ENCODE data around the gene TPD52L1.

TPD52L1 gene

GRCh38 chr6:125285353-125285752 lies 131.8 kb downstream of the TPD52L1 start:
- Histone ChIP-seq H3K4me1 (ENCODE audit: control insufficient read depth in 1 of 2, insufficient read depth in 1 of 2, low read depth in 1 of 2, low read length in 1 of 2) (no peaks in the 10 kb centered on the region), H3K9me3 (no peaks in the 10 kb centered on the region), H3K27ac (no peak overlapping the region), H3K4me3 (ENCODE audit: low read depth in 1 of 2, low read length in 1 of 2) (no peak overlapping the region), H3K36me3 (peaks cover 3% of the 10 kb centered on the region), H3K27me3 (no peaks in the 10 kb centered on the region)
- TF ChIP-seq CTCF (IDR thresholded peaks at IDR 0.05), result no peak

DNA sequence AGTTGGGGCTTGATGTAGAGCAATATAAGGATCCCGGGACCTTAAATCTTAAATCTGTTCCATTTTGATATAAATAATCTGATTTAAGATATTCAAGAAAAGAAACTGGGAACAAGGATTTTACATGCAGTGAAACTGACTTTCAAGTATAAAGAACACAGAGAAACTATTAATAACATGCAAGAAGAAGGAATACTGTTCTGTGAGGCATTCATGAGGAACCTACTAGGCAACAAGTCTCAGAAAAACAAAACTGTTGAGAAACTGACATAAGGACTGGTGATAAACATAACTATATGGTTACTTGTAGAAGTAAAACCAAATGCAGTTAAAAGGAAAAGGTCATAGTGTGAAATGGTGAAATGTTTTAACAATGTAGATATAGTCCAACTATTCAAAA lies 132.4 kb downstream of the TPD52L1 start:
- Histone ChIP-seq H3K4me3 (ENCODE audit: low read depth in 1 of 2, low read length in 1 of 2) (no peak overlapping the region), H3K36me3 (no peaks in the 10 kb centered on the region), H3K27ac (no peak overlapping the region), H3K9me3 (no peaks in the 10 kb centered on the region), H3K27me3 (no peaks in the 10 kb centered on the region), H3K4me1 (ENCODE audit: control insufficient read depth in 1 of 2, insufficient read depth in 1 of 2, low read depth in 1 of 2, low read length in 1 of 2) (no peaks in the 10 kb centered on the region)
- TF ChIP-seq CTCF (IDR thresholded peaks at IDR 0.05), result no peak

DNA sequence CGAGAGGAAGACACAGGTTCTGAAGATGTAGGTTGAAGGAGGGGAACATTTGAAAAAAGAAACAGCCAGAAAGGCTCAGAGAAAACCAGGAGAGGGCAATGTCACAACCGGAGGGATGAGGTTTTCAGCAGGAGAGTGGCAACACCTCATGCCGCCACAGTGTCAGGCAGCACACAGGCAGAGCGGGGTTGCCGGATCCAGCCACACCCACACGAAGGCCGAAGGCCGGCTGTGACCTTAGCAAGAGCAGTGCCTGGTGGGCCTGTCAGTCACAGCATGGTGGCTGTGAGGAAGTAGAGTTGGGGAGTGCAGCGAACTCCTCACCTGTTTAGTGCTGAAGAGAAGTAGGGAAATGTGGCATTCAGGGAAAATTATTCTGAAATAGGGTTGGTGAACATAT lies 134.1 kb downstream of the TPD52L1 start:
- H3K9me3 ChIP-seq, result no peaks in the 10 kb centered on the region
- H3K36me3 ChIP-seq, result peaks cover 11% of the 10 kb centered on the region
- H3K27ac ChIP-seq, result no peak overlapping the region
- no peak for TF ChIP-seq CTCF (IDR thresholded peaks at IDR 0.05)
- no peaks in the 10 kb centered on the region for H3K4me1 ChIP-seq (ENCODE audit: control insufficient read depth in 1 of 2, insufficient read depth in 1 of 2, low read depth in 1 of 2, low read length in 1 of 2)
- no peaks in the 10 kb centered on the region for H3K27me3 ChIP-seq
- no peak overlapping the region for H3K4me3 ChIP-seq (ENCODE audit: low read depth in 1 of 2, low read length in 1 of 2)

GRCh38 chr6:125293587-125293986 lies 140.0 kb downstream of the TPD52L1 start:
- no peak for TF ChIP-seq CTCF (IDR thresholded peaks at IDR 0.05)
- Histone ChIP-seq H3K27ac (no peak overlapping the region), H3K36me3 (peaks cover 43% of the 10 kb centered on the region)

GRCh38 chr6:125294036-125294435 lies 140.5 kb downstream of the TPD52L1 start:
- Histone ChIP-seq H3K9me3 (no peaks in the 10 kb centered on the region), H3K4me3 (ENCODE audit: low read depth in 1 of 2, low read length in 1 of 2) (no peak overlapping the region), H3K4me1 (ENCODE audit: control insufficient read depth in 1 of 2, insufficient read depth in 1 of 2, low read depth in 1 of 2, low read length in 1 of 2) (no peaks in the 10 kb centered on the region), H3K27ac (no peak overlapping the region), H3K36me3 (peaks cover 43% of the 10 kb centered on the region), H3K27me3 (no peaks in the 10 kb centered on the region)
- no peak for TF ChIP-seq CTCF (IDR thresholded peaks at IDR 0.05)

More at GRCh38 chr6:125293587-125293986, 140.0 kb downstream of the TPD52L1 start:
- Histone ChIP-seq H3K4me3 (ENCODE audit: low read depth in 1 of 2, low read length in 1 of 2) (no peak overlapping the region), H3K4me1 (ENCODE audit: control insufficient read depth in 1 of 2, insufficient read depth in 1 of 2, low read depth in 1 of 2, low read length in 1 of 2) (no peaks in the 10 kb centered on the region), H3K9me3 (no peaks in the 10 kb centered on the region), H3K27me3 (no peaks in the 10 kb centered on the region)

GRCh38 chr6:125294925-125295324 lies 141.4 kb downstream of the TPD52L1 start:
- Histone ChIP-seq H3K27ac (no peak overlapping the region), H3K4me1 (ENCODE audit: control insufficient read depth in 1 of 2, insufficient read depth in 1 of 2, low read depth in 1 of 2, low read length in 1 of 2) (no peaks in the 10 kb centered on the region), H3K9me3 (no peaks in the 10 kb centered on the region), H3K36me3 (peaks cover 43% of the 10 kb centered on the region), H3K4me3 (ENCODE audit: low read depth in 1 of 2, low read length in 1 of 2) (no peak overlapping the region), H3K27me3 (no peaks in the 10 kb centered on the region)
- TF ChIP-seq CTCF (IDR thresholded peaks at IDR 0.05), result no peak

Measured in neutrophil (primary cell).